ENCODE measurements around the gene AFMID.

- peak; percentile 99 for TF ChIP-seq CTCF (conservative IDR thresholded peaks at IDR 0.05; ENCODE audit: low read length)
- no peak for TF ChIP-seq EZH2phosphoT487 (IDR thresholded peaks at IDR 0.05; ENCODE audit: borderline replicate concordance)
Measured at GRCh38 chr17:78250891-78251772, 64.0 kb downstream of the AFMID start.
